ENCODE measurements around the gene SUMO1.

GRCh38 chr2:202208526-202208925, 29.9 kb downstream of the SUMO1 start:
- TF ChIP-seq GATA2 (IDR thresholded peaks at IDR 0.05; ENCODE audit: low read depth, low read length) (no peak), GATA3 (IDR thresholded peaks at IDR 0.05; ENCODE audit: low read depth, low read length) (no peak)
